WI38 (cell line): ENCODE measurements around the gene FOXJ3.

Source experiments
- H3K4me3 ChIP-seq: 2 replicates; pipeline ENCODE4 v1.5.1; 2011; ENCODE audit warnings: low read depth, mild to moderate bottlenecking, control low read depth, low read length
- CTCF ChIP-seq: IDR thresholded peaks from 2 replicates; pipeline ENCODE4 v1.5.1; 2012; ENCODE audit warnings: low read depth, mild to moderate bottlenecking, control low read depth, low read length

FOXJ3 gene

GRCh38 chr1:42128964-42129363 lies 206.1 kb downstream of the FOXJ3 start:
- no peak for TF ChIP-seq CTCF
- no peak overlapping the region for H3K4me3 ChIP-seq

DNA sequence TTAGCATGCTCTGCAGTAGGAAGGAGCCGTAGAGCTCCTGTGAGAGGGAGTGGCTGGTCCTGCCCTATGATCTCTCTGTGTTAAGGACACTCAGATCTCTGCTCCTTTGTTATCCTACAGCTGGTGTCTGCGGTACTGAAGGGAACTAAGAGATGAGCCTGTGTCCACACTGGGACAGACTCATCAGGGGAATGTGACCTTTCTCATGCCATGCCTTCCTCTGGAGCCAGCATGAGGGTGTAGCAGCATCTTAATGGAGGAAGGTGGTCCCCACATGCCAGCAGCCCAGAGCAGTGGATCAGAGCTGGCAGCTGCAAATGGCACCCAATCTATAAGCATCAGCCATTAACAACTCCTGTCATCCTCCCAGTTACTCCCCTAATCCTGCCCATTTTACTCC lies 206.5 kb downstream of the FOXJ3 start:
- no peak overlapping the region for H3K4me3 ChIP-seq
- no peak for TF ChIP-seq CTCF

DNA sequence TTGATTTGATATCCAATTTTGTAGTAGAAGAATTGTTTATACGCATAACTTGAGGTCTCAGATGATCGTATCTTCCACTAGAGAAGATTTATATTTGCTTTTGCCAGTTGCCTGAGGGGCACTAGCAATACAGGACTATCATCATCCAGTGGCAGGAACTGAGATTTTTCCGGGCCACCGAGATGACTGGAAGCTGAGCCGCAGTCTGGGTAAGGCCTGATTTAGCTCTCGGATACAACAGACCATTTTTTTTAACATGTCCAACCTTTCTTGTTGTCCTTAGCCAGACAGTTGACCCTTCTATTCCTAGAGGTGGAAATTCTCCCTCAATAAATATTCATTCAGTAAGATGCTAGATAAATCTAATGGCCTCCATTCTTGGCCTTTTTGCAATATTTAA lies 207.3 kb downstream of the FOXJ3 start:
- TF ChIP-seq CTCF, result no peak
- H3K4me3 ChIP-seq, result no peak overlapping the region
